Immature natural killer cell (primary cell): Measurements from ENCODE around the gene OTOS. TPM values are rescaled to one million over a fixed set of nuclear protein-coding genes. Genes with fewer than 3 reads are reported as not detected.

Experiments used
- DNase-seq, 3 donors: peaks; one replicate each; pipeline ENCODE4 v3.0.0; 2022; ENCODE audit warnings: mixed read lengths in 1 of 3
- H3K27ac Mint-ChIP-seq, 6 donors: one replicate each; pipeline ENCODE4 v1.8.0; 2020; ENCODE audit warnings: mixed read lengths in 6 of 6, mild to moderate bottlenecking in 5 of 6, inconsistent platforms in 4 of 6, moderate library complexity in 3 of 6
- H3K27me3 Mint-ChIP-seq, 3 donors: one replicate each; pipeline ENCODE4 v1.8.0; 2020 to 2021; ENCODE audit warnings: low read depth in 3 of 3, mild to moderate bottlenecking in 3 of 3, mixed read lengths in 3 of 3, moderate library complexity in 3 of 3, inconsistent platforms in 1 of 3
- H3K36me3 Mint-ChIP-seq, 3 donors: one replicate each; pipeline ENCODE4 v1.8.0; 2020; ENCODE audit warnings: mixed read lengths in 3 of 3, inconsistent platforms in 2 of 3, mild to moderate bottlenecking in 2 of 3
- H3K4me1 Mint-ChIP-seq, 2 donors: one replicate each; pipeline ENCODE4 v1.8.0; 2020; ENCODE audit warnings: inconsistent platforms in 2 of 2, mild to moderate bottlenecking in 2 of 2, mixed read lengths in 2 of 2, moderate library complexity in 1 of 2
- H3K4me3 Mint-ChIP-seq, 5 donors: one replicate each; pipeline ENCODE4 v1.8.0; 2020; ENCODE audit warnings: mild to moderate bottlenecking in 5 of 5, mixed read lengths in 5 of 5, inconsistent platforms in 3 of 5, moderate library complexity in 3 of 5
- H3K9me3 Mint-ChIP-seq, 6 donors: one replicate each; pipeline ENCODE4 v1.8.0; 2020; ENCODE audit warnings: mild to moderate bottlenecking in 6 of 6, mixed read lengths in 6 of 6, inconsistent platforms in 4 of 6, moderate library complexity in 3 of 6
- polyA plus RNA-seq, 3 donors: library from polyadenylated mRNA; unstranded; fragments of 300-500 nt; fragmentation: Illumina TruSeq; gene quantifications; one replicate each; pipeline ENCODE4 v1.2.3, GENCODE V29; 2021

Gene OTOS
- polyA plus RNA-seq, 3 donors from 2014 or later, result not detected

GRCh38 chr2:240089306-240089705, 51.2 kb downstream of the OTOS start:
- no peak for DNase-seq
- H3K27me3 Mint-ChIP-seq, result peaks cover 14 to 21% (median 15%) of the 10 kb centered on the region in 3 donors
- H3K4me3 Mint-ChIP-seq, result no peak overlapping the region
- H3K27ac Mint-ChIP-seq, result no peak overlapping the region
- H3K36me3 Mint-ChIP-seq, result peaks cover 0 to 7% (median 4%) of the 10 kb centered on the region in 3 donors
- H3K9me3 Mint-ChIP-seq, result peaks cover 4 to 26% (median 14%) of the 10 kb centered on the region in 6 donors
- no peaks in the 10 kb centered on the region for H3K4me1 Mint-ChIP-seq

Other genes with a start within 250 kb of the OTOS start
- gene NDUFA10, start 115.3 kb downstream of the OTOS start, polyA plus RNA-seq, result 100 to 1,000 TPM; 121 to 165 (median 135) TPM
- gene OR6B2, start 110.2 kb downstream of the OTOS start, polyA plus RNA-seq, result not detected
- gene OR6B3, start 87.1 kb downstream of the OTOS start, polyA plus RNA-seq, result not detected
- gene COPS9, start 4.4 kb downstream of the OTOS start, polyA plus RNA-seq, result 100 to 1,000 TPM; 294 to 465 (median 356) TPM